BLaER1 treated with 17β-estradiol and CSF1 and Interleukin-3, amounts not matched to agents 10 nM and 100 nM (cell line): ENCODE results near the gene AASS.

Experiments
- H3K27ac ChIP-seq, 11 experiments: shearing (Covaris generic); formaldehyde crosslinking; 2 replicates each; pipeline ENCODE4 v1.8.1; 2022
- H3K27me3 ChIP-seq, 11 experiments: shearing (Covaris generic); formaldehyde crosslinking; 2 replicates each; pipeline ENCODE4 v1.8.1; 2022
- H3K36me3 ChIP-seq, 11 experiments: shearing (Covaris generic); formaldehyde crosslinking; 2 replicates each; pipeline ENCODE4 v1.8.1; 2022
- H3K4me1 ChIP-seq, 10 experiments: shearing (Covaris generic); formaldehyde crosslinking; 2 replicates each; pipeline ENCODE4 v1.8.1; 2022
- H3K4me2 ChIP-seq, 11 experiments: shearing (Covaris generic); formaldehyde crosslinking; 2 replicates each; pipeline ENCODE4 v1.8.1; 2022
- H3K4me3 ChIP-seq, 10 experiments: shearing (Covaris generic); formaldehyde crosslinking; 2 replicates each; pipeline ENCODE4 v1.8.1; 2022
- H3K9ac ChIP-seq, 11 experiments: shearing (Covaris generic); formaldehyde crosslinking; 2 replicates each; pipeline ENCODE4 v1.8.1; 2022
- H3K9me3 ChIP-seq, 11 experiments: shearing (Covaris generic); formaldehyde crosslinking; replicated peaks in 1 of 11; 2 replicates each; pipeline ENCODE4 v1.8.1; 2022
- H4K20me1 ChIP-seq, 11 experiments: shearing (Covaris generic); formaldehyde crosslinking; 2 replicates each; pipeline ENCODE4 v1.8.1; 2022
- Cebpa-rat ChIP-seq, 11 experiments: shearing (Covaris generic); IDR thresholded peaks; 2 replicates each; pipeline ENCODE4 v1.8.1; 2022

Gene AASS

DNA sequence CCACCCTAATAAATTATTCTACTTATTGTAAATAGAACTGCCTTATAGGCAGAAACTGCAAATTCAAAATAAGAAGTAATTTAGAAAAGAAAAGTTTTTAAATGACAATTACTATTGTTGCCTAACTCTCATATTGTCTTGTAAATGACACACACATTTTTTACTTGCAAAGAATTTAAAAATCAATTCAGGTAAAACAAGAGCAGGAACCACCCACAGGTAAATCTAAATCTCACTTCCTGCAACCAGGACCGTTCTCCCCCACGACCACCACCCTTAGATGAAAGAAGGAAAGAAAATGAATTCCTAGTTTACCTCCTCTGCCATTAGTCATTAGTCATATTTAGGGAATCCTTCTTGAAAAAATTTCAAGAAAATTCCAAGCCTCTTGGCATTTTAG is 4.8 kb upstream of the AASS start:
- no peak overlapping the region for H3K9ac ChIP-seq
- peaks cover 0 to 8% (median 6%) of the 10 kb centered on the region in 10 experiments; a peak in 13 of 20 replicates for H3K4me1 ChIP-seq
- no peaks in the 10 kb centered on the region for H3K9me3 ChIP-seq
- H3K36me3 ChIP-seq, result no peaks in the 10 kb centered on the region
- TF ChIP-seq Cebpa-rat (IDR thresholded peaks at IDR 0.05), result no peak
- no peaks in the 10 kb centered on the region for H3K27me3 ChIP-seq
- H3K27ac ChIP-seq, result no peak overlapping the region
- no peaks in the 10 kb centered on the region for H4K20me1 ChIP-seq
- H3K4me3 ChIP-seq, result no peak overlapping the region
- H3K4me2 ChIP-seq, result no peak overlapping the region

GRCh38 chr7:122148081-122148480 is 4.0 kb upstream of the AASS start:
- H3K9ac ChIP-seq, result no peak overlapping the region
- TF ChIP-seq Cebpa-rat (IDR thresholded peaks at IDR 0.05), result no peak
- H3K4me2 ChIP-seq, result no peak overlapping the region
- no peaks in the 10 kb centered on the region for H3K36me3 ChIP-seq
- H4K20me1 ChIP-seq, result no peaks in the 10 kb centered on the region; a peak in 1 of 22 replicates
- H3K27ac ChIP-seq, result no peak overlapping the region
- no peak overlapping the region for H3K4me3 ChIP-seq
- H3K4me1 ChIP-seq, result peaks cover under 1 to 9% (median 6%) of the 10 kb centered on the region in 10 experiments; a peak in 17 of 20 replicates
- H3K9me3 ChIP-seq, result no peaks in the 10 kb centered on the region
- H3K27me3 ChIP-seq, result no peaks in the 10 kb centered on the region

DNA sequence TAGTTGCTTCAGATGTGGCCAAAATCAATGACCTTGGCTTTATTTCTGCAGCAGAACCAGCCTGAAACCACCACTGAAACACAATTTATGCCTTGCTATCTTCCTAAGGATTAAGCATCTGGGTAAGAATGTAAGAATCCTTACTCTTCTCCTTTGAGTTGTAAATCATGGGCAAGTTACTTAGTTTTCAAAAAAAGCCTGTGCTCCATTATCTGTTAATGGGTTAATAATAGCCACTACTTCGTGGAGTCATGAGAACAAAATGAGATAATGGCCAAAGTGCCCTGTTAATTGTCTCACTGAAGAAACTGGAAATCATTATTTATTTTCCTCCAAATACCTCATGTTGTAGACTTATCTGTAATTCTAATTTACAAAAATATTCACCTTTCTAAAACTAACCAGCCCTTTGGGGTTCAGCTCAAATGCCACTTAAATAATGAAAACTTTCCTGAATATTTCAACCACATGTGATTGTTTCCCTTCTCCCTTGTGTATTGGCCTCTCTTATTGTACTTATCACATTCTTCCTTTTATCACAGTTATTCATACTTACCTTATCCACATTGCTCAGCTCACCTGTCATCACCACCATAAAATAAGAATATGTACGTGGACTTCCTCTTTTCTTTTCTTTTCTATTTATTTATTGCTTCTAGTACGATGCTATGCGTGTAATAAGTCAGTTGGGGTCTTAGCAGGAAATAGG is 2.0 kb upstream of the AASS start:
- no peaks in the 10 kb centered on the region for H3K9me3 ChIP-seq
- H3K27me3 ChIP-seq, result no peaks in the 10 kb centered on the region
- no peaks in the 10 kb centered on the region for H3K36me3 ChIP-seq
- TF ChIP-seq Cebpa-rat (IDR thresholded peaks at IDR 0.05), result no peak
- H4K20me1 ChIP-seq, result peaks cover 0 to 10% (median 0%) of the 10 kb centered on the region in 11 experiments; a peak in 4 of 22 replicates
- no peak overlapping the region for H3K27ac ChIP-seq
- H3K4me3 ChIP-seq, result no peak overlapping the region
- no peak overlapping the region for H3K9ac ChIP-seq
- no peak overlapping the region for H3K4me2 ChIP-seq
- H3K4me1 ChIP-seq, result peaks cover 5 to 20% (median 17%) of the 10 kb centered on the region in 10 experiments

DNA sequence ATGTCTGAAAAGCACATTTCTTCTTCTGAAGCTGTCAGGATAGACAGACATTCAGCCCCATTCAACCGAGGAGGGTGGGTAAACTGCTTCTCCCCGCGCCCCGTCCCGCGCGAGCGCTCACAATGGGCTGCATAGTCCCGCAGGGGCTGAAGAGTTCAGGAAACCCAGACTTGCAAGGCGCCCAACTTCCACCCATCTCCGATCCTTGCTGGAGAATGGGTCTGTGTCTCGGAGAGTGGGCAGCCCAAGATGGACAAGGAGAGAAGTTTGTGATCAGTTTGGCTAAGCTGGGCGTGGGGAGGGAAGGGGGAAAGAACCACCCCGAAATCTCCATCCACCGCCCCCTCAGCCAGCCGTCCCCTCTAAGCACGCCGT is 686 bp downstream of the AASS start:
- H3K27ac ChIP-seq, result peak overlapping the region in 10 of 11 experiments; percentile 58 to 77 (median 68); a peak in 20 of 22 replicates
- H3K4me3 ChIP-seq, result peak overlapping the region; percentile 70 to 92 (median 82)
- peak overlapping the region; percentile 72 to 88 (median 79) for H3K9ac ChIP-seq

GRCh38 chr7:122140918-122141317 is 3.1 kb downstream of the AASS start:
- H3K4me2 ChIP-seq, result no peak overlapping the region
- no peak for TF ChIP-seq Cebpa-rat (IDR thresholded peaks at IDR 0.05)
- H4K20me1 ChIP-seq, result peaks cover 0 to 41% (median 7%) of the 10 kb centered on the region in 11 experiments; a peak in 7 of 22 replicates
- H3K9me3 ChIP-seq, result no peaks in the 10 kb centered on the region
- no peak overlapping the region for H3K4me3 ChIP-seq
- H3K9ac ChIP-seq, result no peak overlapping the region
- H3K4me1 ChIP-seq, result peaks cover 17 to 32% (median 26%) of the 10 kb centered on the region in 10 experiments
- H3K36me3 ChIP-seq, result no peaks in the 10 kb centered on the region
- H3K27ac ChIP-seq, result no peak overlapping the region
- H3K27me3 ChIP-seq, result no peaks in the 10 kb centered on the region; a peak in 1 of 22 replicates

More for the DNA sequence above, 686 bp downstream of the AASS start:
- Histone ChIP-seq H3K4me1 (peaks cover 5 to 20% (median 17%) of the 10 kb centered on the region in 10 experiments), H3K9me3 (no peaks in the 10 kb centered on the region), H4K20me1 (peaks cover 0 to 18% (median 0%) of the 10 kb centered on the region in 11 experiments; a peak in 5 of 22 replicates), H3K4me2 (peak overlapping the region; percentile 73 to 98 (median 88)), H3K36me3 (no peaks in the 10 kb centered on the region), H3K27me3 (no peaks in the 10 kb centered on the region)
- no peak for TF ChIP-seq Cebpa-rat (IDR thresholded peaks at IDR 0.05)

GRCh38 chr7:122137251-122138077 is 6.6 kb downstream of the AASS start:
- no peak overlapping the region for H3K4me3 ChIP-seq
- no peak overlapping the region for H3K27ac ChIP-seq
- peak overlapping the region; percentile 22 to 62 (median 36); a peak in 18 of 22 replicates for H3K4me2 ChIP-seq
- TF ChIP-seq Cebpa-rat (IDR thresholded peaks at IDR 0.05), result no peak
- peaks cover 7 to 20% (median 14%) of the 10 kb centered on the region in 10 experiments; a peak in 16 of 20 replicates for H3K4me1 ChIP-seq
- H3K36me3 ChIP-seq, result peaks cover 0 to 15% (median 9%) of the 10 kb centered on the region in 11 experiments; a peak in 7 of 22 replicates
- no peaks in the 10 kb centered on the region for H3K9me3 ChIP-seq
- H4K20me1 ChIP-seq, result peaks cover 0 to 51% (median 7%) of the 10 kb centered on the region in 11 experiments; a peak in 8 of 22 replicates
- no peaks in the 10 kb centered on the region; a peak in 1 of 22 replicates for H3K27me3 ChIP-seq
- no peak overlapping the region for H3K9ac ChIP-seq

GRCh38 chr7:122136639-122137245 is 7.3 kb downstream of the AASS start:
- Histone ChIP-seq H3K36me3 (peaks cover 0 to 15% (median 9%) of the 10 kb centered on the region in 11 experiments; a peak in 7 of 22 replicates), H4K20me1 (peaks cover 0 to 51% (median 4%) of the 10 kb centered on the region in 11 experiments; a peak in 8 of 22 replicates), H3K27ac (no peak overlapping the region), H3K4me1 (peaks cover 7 to 14% (median 12%) of the 10 kb centered on the region in 10 experiments; a peak in 12 of 20 replicates), H3K9me3 (no peaks in the 10 kb centered on the region), H3K9ac (no peak overlapping the region), H3K27me3 (no peaks in the 10 kb centered on the region; a peak in 1 of 22 replicates), H3K4me2 (peak overlapping the region; percentile 22 to 62 (median 36); a peak in 19 of 22 replicates), H3K4me3 (no peak overlapping the region)
- no peak for TF ChIP-seq Cebpa-rat (IDR thresholded peaks at IDR 0.05)

- peaks cover 7 to 14% (median 11%) of the 10 kb centered on the region in 10 experiments; a peak in 12 of 20 replicates for H3K4me1 ChIP-seq
- peaks cover 0 to 48% (median 4%) of the 10 kb centered on the region in 11 experiments; a peak in 8 of 22 replicates for H4K20me1 ChIP-seq
- no peak overlapping the region for H3K4me3 ChIP-seq
- H3K9ac ChIP-seq, result no peak overlapping the region
- H3K27ac ChIP-seq, result no peak overlapping the region
- peaks cover 0 to 15% (median 9%) of the 10 kb centered on the region in 11 experiments; a peak in 7 of 22 replicates for H3K36me3 ChIP-seq
- H3K9me3 ChIP-seq, result no peaks in the 10 kb centered on the region
- no peaks in the 10 kb centered on the region; a peak in 1 of 22 replicates for H3K27me3 ChIP-seq
- TF ChIP-seq Cebpa-rat (IDR thresholded peaks at IDR 0.05), result no peak
- H3K4me2 ChIP-seq, result no peak overlapping the region
Measured at GRCh38 chr7:122136078-122136477, 8.0 kb downstream of the AASS start.
